Vagina (tissue), 2 donors: ENCODE measurements around the gene ZNF862.

Experiments used
- CTCF ChIP-seq, 3 experiments: fragments of 450-650 bp in 2 of 3; fragments of 200-600 bp in 1 of 3; sonication (generic) in 1 of 3; IDR thresholded peaks; one replicate each; pipeline ENCODE4 v1.5.1; 2017 to 2019; ENCODE audit warnings: antibody characterized with exemption in 3 of 3, mild to moderate bottlenecking in 2 of 3, moderate library complexity in 2 of 3
- POLR2A ChIP-seq, 2 donors: fragments of 450-650 bp; IDR thresholded peaks; one replicate each; pipeline ENCODE4 v1.6.1; 2017; ENCODE audit warnings: antibody characterized with exemption in 2 of 2, mild to moderate bottlenecking in 2 of 2, moderate library complexity in 2 of 2
- POLR2AphosphoS5 ChIP-seq, 2 donors: sonication (generic); formaldehyde crosslinking; IDR thresholded peaks; one replicate each; pipeline ENCODE4 v1.9.0; 2017; ENCODE audit warnings: antibody characterized with exemption in 2 of 2, mild to moderate bottlenecking in 2 of 2, low read depth in 1 of 2; ENCODE audit not compliant: insufficient read depth in 1 of 2

- TF ChIP-seq CTCF (IDR thresholded peaks at IDR 0.05) (no peak), POLR2A (IDR thresholded peaks at IDR 0.05) (no peak), POLR2AphosphoS5 (IDR thresholded peaks at IDR 0.05; ENCODE audit: insufficient read depth in 1 of 2, low read depth in 1 of 2) (no peak)
Measured at GRCh38 chr7:149844445-149844844, 6.3 kb downstream of the ZNF862 start.
